Stimulated activated CD4-positive, alpha-beta T cell treated with anti-CD3 and anti-CD28 coated beads, Interleukin-15, amount 100 ng/mL, for 48 hours (primary cell): Measurements from ENCODE around the gene CAMK1D.
"Not testable (repeated sequence)": the region's sequence is repeated elsewhere in the genome, so short reads cannot be mapped to it uniquely, and the experiment has no call there.

Experiments used
- DNase-seq, 2 donors: peaks; one replicate each; pipeline ENCODE4 v3.0.0-alpha.2; 2020; ENCODE audit warnings: low read depth in 2 of 2

The CAMK1D gene

DNA sequence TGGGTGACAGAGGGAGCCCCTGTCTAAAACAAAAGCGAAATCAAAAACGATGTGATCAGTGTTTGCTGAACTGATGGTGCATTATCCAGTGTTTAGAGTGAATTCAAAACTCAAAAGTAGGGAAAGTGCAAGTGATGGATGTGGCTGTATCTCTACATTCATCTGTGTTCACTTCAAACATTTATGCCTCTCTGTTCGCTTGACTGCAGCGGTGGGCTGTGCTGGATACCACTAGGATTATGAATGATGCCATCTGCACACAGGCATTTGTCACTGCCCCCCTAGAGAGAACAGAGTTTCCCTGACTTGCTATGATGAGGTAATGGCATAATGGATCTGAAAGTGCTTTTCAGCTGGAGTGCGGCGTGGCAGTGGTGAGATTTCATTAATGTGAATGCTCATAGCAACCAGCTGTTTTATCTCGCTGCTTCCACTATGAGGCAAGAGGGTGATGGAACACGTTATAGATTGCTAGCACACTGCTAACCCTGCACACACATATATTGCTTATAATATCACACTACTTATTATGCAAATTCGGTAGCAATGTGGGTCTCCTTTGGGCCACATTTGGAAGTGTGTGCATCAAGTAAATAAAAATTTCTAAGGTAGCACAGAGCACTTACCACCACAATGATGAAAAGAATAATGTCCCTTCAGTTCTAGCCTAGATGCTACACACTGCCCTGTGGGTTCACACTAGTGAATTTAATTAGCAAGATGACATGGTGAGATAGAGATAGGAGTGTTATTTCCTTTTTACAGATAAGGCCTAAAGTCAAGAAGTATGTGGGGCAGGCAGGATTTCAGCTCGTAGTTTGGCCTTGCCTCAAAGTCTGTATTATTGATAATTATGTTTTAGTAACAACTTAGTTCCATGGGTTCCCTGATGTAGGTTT lies 164.7 kb downstream of the CAMK1D start:
- DNase-seq, result no peak

DNA sequence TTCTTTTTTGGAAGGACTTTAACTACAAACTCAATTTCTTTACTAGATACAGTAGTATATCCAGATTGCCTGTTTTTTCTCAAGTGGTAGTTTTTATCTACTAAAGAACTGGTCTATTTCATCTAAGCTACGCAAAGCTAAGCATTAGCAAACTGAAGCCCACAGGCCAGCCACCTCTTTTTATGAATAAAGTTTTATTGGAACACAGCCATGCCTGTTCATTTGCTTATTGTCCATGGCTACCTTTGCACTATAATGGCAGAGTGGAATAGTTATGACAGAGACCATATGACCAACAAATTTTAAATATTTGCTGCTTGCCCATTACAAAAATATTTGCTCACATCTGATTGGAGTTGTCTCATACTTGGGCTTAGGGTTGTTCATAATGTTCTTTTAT lies 168.7 kb downstream of the CAMK1D start:
- no peak for DNase-seq

GRCh38 chr10:12521423-12521822 lies 172.1 kb downstream of the CAMK1D start:
- DNase-seq, result no peak

- DNase-seq, result no peak
Measured at GRCh38 chr10:12526311-12526710, 177.0 kb downstream of the CAMK1D start.

GRCh38 chr10:12529976-12530375 lies 180.6 kb downstream of the CAMK1D start:
- no peak for DNase-seq

- no peak for DNase-seq
Measured at GRCh38 chr10:12531305-12532220, 182.2 kb downstream of the CAMK1D start.

DNA sequence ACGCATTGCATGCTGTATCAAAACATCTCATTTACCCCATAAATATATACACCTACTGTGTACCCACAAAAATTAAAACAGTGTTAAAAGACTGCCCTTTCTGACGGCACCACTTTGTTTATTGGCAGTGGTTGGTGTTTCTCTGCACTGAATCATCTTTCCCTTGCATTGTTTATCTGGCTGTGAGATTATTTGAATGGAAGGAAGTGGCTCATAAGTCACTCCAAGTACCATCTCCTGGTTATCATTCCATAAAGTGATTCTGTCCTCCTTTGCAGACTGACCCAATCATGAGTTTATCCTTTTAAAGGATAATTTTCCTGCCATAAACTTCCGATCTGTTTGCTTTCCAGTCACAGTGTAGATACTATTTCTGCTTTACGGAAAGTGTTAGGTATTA lies 183.8 kb downstream of the CAMK1D start:
- no peak for DNase-seq

GRCh38 chr10:12533723-12534122 lies 184.4 kb downstream of the CAMK1D start:
- DNase-seq, result no peak

GRCh38 chr10:12534824-12535223 lies 185.5 kb downstream of the CAMK1D start:
- no peak for DNase-seq

DNA sequence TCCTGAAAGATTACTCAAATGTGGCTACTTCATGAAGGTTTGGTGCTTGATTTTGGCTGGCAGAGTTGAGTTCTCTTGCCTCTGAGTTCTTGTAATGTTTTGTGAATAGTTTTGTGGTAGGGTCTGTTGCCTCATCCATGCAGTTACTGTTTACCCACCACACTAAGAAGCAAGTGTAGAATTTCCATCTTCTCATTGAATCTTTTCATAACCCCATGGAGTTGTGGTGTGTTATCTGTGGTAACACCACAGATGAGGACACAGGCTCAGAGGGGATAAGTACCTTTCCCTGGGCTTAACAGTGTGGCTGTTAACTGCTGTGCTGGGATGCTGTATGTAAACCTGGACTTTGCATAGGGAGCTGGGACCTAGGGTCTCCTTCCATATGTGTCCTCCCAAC lies 186.3 kb downstream of the CAMK1D start:
- no peak for DNase-seq

DNA sequence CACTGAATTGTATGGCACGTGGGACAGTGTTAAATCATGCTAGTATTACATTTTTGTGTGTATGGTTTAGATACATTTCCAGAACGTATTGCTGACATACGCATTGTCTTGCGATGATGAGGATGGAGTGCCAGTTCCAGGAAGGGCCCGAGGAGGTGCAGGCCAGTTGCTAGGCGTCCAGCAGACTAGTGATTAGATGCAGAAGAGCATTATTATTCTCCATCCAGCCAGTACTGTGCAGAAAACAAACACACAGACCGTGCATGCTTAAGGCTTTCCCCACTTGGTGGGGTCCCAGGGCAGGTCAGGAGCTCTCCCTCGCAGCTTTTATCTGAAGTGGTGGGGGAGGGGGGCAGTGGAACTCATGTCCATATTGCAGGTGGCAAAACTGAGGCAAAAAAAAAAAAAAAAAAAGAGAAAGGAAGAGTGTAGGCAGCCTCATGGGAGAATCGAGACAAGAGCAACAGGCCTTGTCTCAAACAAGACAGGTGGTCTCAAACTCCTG lies 189.2 kb downstream of the CAMK1D start:
- no peak for DNase-seq

- no peak for DNase-seq
Measured at GRCh38 chr10:12539350-12540164, 190.2 kb downstream of the CAMK1D start.

GRCh38 chr10:12540341-12540781 lies 191.0 kb downstream of the CAMK1D start:
- no peak for DNase-seq

GRCh38 chr10:12541446-12542067 lies 192.2 kb downstream of the CAMK1D start:
- no peak for DNase-seq

DNA sequence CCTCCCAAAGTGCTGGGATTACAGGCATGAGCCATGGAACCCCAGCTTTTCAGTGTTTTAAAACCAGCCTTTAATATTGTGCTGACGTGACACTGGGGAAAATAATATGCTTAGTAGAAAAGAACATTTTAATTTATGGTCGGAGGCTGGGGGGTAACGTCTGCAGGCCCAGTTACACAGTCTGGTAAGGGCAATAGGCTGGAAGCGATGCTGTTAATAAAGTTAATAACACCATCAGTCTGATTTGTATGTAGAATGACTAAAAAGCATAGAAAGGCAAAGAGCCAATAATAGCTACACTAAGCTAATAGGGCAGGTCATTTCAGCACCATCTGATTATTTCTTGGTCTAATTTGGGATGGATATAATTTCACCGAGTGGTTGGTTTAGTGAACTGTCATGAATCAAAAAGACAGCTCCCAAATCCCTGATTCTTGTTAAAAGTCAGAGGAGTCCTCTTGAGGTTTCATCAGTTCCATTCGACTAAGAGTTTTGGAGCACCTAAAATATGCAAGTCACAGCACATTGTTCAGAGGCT lies 192.9 kb downstream of the CAMK1D start:
- no peak for DNase-seq

- no peak for DNase-seq
Measured at GRCh38 chr10:12543589-12543988, 194.2 kb downstream of the CAMK1D start.

DNA sequence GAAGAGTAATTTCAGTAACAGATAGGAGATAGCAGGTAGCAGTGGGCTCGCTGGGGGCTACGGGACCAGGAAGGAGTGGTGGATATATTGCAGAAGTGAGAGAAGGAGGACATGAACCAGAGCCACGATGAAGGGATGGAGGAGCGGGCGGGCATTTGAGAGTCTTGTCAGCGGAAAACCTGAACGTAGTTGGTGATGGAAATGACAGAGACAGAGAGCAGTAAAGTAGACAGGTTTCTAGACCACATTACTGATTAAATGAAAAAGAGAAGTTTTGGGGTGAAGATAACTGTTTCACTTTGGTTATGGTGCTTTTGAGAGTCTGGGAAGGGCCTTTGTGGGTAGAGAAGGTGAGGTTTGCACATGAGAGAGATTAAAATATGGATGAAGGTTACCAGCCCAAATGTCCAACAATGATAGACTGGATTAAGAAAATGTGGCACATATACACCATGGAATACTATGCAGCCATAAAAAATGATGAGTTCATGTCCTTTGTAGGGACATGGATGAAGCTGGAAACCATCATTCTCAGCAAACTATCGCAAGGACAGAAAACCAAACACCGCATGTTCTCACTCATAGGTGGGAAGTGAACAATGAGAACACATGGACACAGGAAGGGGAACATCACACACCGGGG lies 196.9 kb downstream of the CAMK1D start:
- DNase-seq, result not testable (repeated sequence)

- DNase-seq, result no peak
Measured at GRCh38 chr10:12547301-12547771, 198.0 kb downstream of the CAMK1D start.

DNA sequence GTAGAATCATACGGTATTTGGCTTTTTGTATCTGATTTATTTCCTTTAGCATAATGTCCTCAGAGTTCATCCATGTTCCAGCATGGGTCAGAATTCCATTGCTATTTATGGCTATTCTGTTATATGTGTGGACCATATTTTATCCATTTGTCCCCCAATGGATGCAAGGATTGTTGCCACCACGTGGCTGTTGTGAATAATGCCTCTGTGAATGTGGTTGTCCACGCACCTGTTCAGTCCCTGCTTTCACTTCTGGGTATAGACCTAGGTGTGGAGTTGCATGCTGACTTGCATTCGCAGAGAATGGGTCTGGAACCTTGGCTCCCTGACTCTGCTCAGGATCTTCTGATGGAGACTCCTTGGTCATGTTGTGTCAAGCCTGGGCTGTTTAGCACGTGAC lies 199.9 kb downstream of the CAMK1D start:
- no peak for DNase-seq

- no peak for DNase-seq
Measured at GRCh38 chr10:12550994-12551393, 201.6 kb downstream of the CAMK1D start.
